Panc1 (cell line): ENCODE results near the gene FCRL5. TPM values are rescaled to one million over a fixed set of nuclear protein-coding genes. Genes with fewer than 3 reads are reported as not detected.

Experiments used
- ATAC-seq: fragments of 200-7000 bp; cut with Tn5 transposase; 2 replicates; pipeline ENCODE4 v1.9.1; 2020; ENCODE audit warnings: mild to moderate bottlenecking, moderate library complexity
- BruUV-seq: library from RNA; stranded (reverse); fragments of 400-500 nt; replicated peaks from 2 replicates; lab custom pipeline; 2021; lab: Mats Ljungman, UMichigan
- CTCF ChIA-PET: fragments of 300-600 bp; sonication (Branson Sonifier 250); formaldehyde crosslinking; loops from one replicate; lab custom pipeline; 2022; ENCODE audit warnings: antibody characterized with exemption; lab: Charles Lee
- POLR2A ChIA-PET: fragments of 300-600 bp; sonication (Branson Sonifier 250); formaldehyde crosslinking; loops from one replicate; lab custom pipeline; 2022; ENCODE audit warnings: antibody characterized with exemption; lab: Charles Lee
- DNase-seq: peaks from one replicate; pipeline ENCODE4 v3.0.0-alpha.2; 2010; ENCODE audit warnings: low read depth, low spot score
- H3K27ac ChIP-seq: 2 replicates; pipeline ENCODE4 v1.5.1; 2011; ENCODE audit warnings: mild to moderate bottlenecking, low read length, inconsistent platforms
- H3K27me3 ChIP-seq: fragments of 200-500 bp; sonication (Bioruptor generic); 2 replicates; pipeline ENCODE4 v1.6.0; 2014; ENCODE audit warnings: low read length, inconsistent platforms; ENCODE audit not compliant: control insufficient read depth, insufficient read depth
- H3K36me3 ChIP-seq: fragments of 200-500 bp; sonication (Bioruptor generic); 2 replicates; pipeline ENCODE4 v1.5.1; 2014; ENCODE audit warnings: inconsistent platforms, mild to moderate bottlenecking, low read length, moderate library complexity; ENCODE audit not compliant: control insufficient read depth, insufficient read depth
- H3K4me1 ChIP-seq: 2 replicates; pipeline ENCODE4 v1.5.1; 2011; ENCODE audit warnings: inconsistent platforms, mild to moderate bottlenecking, low read length, moderate library complexity; ENCODE audit not compliant: control insufficient read depth, insufficient read depth
- H3K4me3 ChIP-seq, 2 experiments: 2 replicates each; pipeline ENCODE4 v1.5.1; 2011 to 2012; ENCODE audit warnings: low read depth in 2 of 2, low read length in 2 of 2, mild to moderate bottlenecking in 2 of 2, inconsistent platforms in 1 of 2, moderate library complexity in 1 of 2
- H3K9me3 ChIP-seq: fragments of 200-500 bp; sonication (Bioruptor generic); 2 replicates; pipeline ENCODE4 v1.5.1; 2014; ENCODE audit warnings: low read depth, mild to moderate bottlenecking, inconsistent platforms, low read length, moderate library complexity; ENCODE audit not compliant: control insufficient read depth, insufficient read depth
- CTCF ChIP-seq: fragments of 450-650 bp; IDR thresholded peaks from 2 replicates; pipeline ENCODE4 v1.5.1; 2017; ENCODE audit warnings: mild to moderate bottlenecking
- POLR2AphosphoS5 ChIP-seq: IDR thresholded peaks from 2 replicates; pipeline ENCODE4 v1.6.1; 2012; ENCODE audit warnings: mild to moderate bottlenecking, low read depth, low read length, moderate library complexity
- TCF7L2 ChIP-seq: IDR thresholded peaks from 2 replicates; pipeline ENCODE4 v1.6.1; 2011; ENCODE audit warnings: mild to moderate bottlenecking, low read depth, low read length, inconsistent platforms
- in situ Hi-C: cut with HindIII; loops from 2 replicates; pipeline ENCODE4 v1.10.0; 2016; ENCODE audit warnings: low sequenced_read_pairs, low pct_unique_long_range_greater_than_20kb
- intact Hi-C: fragments of 100-400 bp; cut with micrococcal nuclease; formaldehyde crosslinking; loops from one replicate; pipeline ENCODE4 v1.10.0; 2022; ENCODE audit not compliant: unreplicated experiment
- total RNA-seq: library from RNA; stranded (reverse); gene quantifications from one replicate; pipeline ENCODE4 v1.2.1, GENCODE V29; 2021; ENCODE audit not compliant: unreplicated experiment

Gene FCRL5
- total RNA-seq, 1 experiment from 2014 or later = not detected

DNA sequence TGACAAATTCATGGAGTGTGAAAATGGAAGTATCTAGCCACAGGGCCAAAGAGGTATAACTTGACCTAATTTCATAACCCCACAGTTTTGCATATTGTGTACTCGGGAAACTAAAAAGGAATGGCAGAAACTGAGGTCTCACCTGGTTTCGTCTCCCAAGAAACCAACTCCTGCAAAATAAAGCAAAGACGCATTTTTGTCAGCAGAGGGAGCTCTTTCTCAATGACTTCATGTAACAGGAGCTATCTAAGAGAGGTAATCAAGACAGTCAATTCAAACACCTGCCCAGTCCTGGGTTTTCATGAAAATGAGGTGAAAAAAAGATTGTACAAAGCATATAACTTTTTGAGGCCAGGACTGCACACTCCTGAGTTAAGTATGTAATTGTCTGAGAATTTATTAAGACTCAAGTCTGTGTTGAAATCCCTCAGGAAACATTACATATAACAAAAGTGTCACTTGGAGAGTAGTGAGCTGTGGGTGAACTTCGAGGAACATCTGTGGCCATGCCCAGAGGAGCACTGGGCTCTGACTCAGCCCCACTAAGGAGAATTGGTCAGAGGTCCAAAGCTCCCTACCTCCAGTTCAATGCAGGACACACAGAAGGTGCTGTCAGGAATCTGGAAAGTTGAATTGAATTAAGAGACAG is 28.0 kb upstream of the FCRL5 start:
- H3K27ac ChIP-seq = no peak overlapping the region
- in situ Hi-C loops (no loop called here), intact Hi-C loops (loop anchor here (1.0 to 10.0 kb wide), 3 partner anchors 111 to 544 kb away; a partner anchor contains a TSS)
- no peaks in the 10 kb centered on the region for H3K9me3 ChIP-seq
- no peaks in the 10 kb centered on the region for H3K36me3 ChIP-seq
- no TSS peak for BruUV-seq
- ChIA-PET POLR2A (no interaction called here), CTCF (interaction anchor here (0.5 to 1.8 kb wide), 6 partner anchors 11 to 544 kb away, joined by 3 to 10 read pairs (median 6); no protein-coding TSS in a partner anchor)
- H3K4me1 ChIP-seq = no peaks in the 10 kb centered on the region
- ATAC-seq (peak; percentile 80), DNase-seq (peak; percentile 55)
- H3K27me3 ChIP-seq = 0 out of 2 replicates have a peak, but pooled peaks cover 3% of the 10 kb centered on the region
- no peak for TF ChIP-seq TCF7L2
- TF ChIP-seq CTCF = peak; percentile 79
- no peak overlapping the region for H3K4me3 ChIP-seq

DNA sequence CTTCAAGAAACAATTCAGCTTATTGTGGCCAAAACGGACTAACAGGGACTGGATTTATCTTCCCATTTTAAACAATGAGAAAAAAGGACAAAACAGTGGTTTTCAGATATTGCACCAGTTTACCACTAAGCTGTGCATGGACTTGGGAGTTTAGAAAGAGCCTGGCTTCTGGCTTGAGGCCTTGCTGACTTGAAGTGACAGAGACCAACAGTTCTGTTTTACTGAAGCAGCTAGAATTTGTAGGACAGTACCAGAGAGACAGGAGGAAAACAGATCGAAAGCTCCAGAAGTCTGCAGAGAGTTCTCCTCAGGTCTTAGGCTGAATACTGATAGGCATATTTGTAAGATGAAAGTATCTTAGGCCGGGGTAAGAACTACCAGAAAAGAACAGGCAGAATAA is 25.1 kb upstream of the FCRL5 start:
- no TSS peak for BruUV-seq
- H3K27me3 ChIP-seq = peaks cover 7% of the 10 kb centered on the region; the same call in 1 of the 2 replicates

GRCh38 chr1:157575744-157576143 is 23.4 kb upstream of the FCRL5 start:
- peaks cover 7% of the 10 kb centered on the region; the same call in 1 of the 2 replicates for H3K27me3 ChIP-seq
- no peak overlapping the region for H3K4me3 ChIP-seq
- TF ChIP-seq POLR2AphosphoS5 = no peak
- H3K36me3 ChIP-seq = no peaks in the 10 kb centered on the region
- H3K4me1 ChIP-seq = no peaks in the 10 kb centered on the region
- POLR2A ChIA-PET = no interaction called here
- no TSS peak for BruUV-seq
- ATAC-seq = no peak
- in situ Hi-C loops (no loop called here), intact Hi-C loops (loop anchor here (10.0 kb wide), 1 partner anchor 61 kb away; no protein-coding TSS in a partner anchor)
- H3K9me3 ChIP-seq = no peaks in the 10 kb centered on the region
- H3K27ac ChIP-seq = no peak overlapping the region
- no peak for DNase-seq
- CTCF ChIA-PET = no interaction called here

More for the DNA sequence above, 25.1 kb upstream of the FCRL5 start:
- no peak for TF ChIP-seq CTCF
- intact Hi-C loops (loop anchor here (10.0 kb wide), 1 partner anchor 63 kb away; no protein-coding TSS in a partner anchor), in situ Hi-C loops (no loop called here)
- ATAC-seq = no peak
- H3K36me3 ChIP-seq = no peaks in the 10 kb centered on the region
- ChIA-PET CTCF (interaction anchor here (1.4 kb wide), 1 partner anchor 371 kb away, joined by 3 read pairs; no protein-coding TSS in a partner anchor), POLR2A (no interaction called here)
- no peak overlapping the region for H3K27ac ChIP-seq
- H3K9me3 ChIP-seq = no peaks in the 10 kb centered on the region
- DNase-seq = no peak
- no peak overlapping the region for H3K4me3 ChIP-seq
- H3K4me1 ChIP-seq = no peaks in the 10 kb centered on the region
